Hepatocyte (in vitro differentiated cells): ENCODE results near the gene IL10. TPM values are rescaled to one million over a fixed set of nuclear protein-coding genes. Genes with fewer than 3 reads are reported as not detected.

Experiments used
- DNase-seq: peaks from one replicate; pipeline ENCODE4 v3.0.0-alpha.2; 2016; ENCODE audit warnings: low spot score
- H2AFZ ChIP-seq: fragments of 200-600 bp; sonication (generic); 2 replicates; pipeline ENCODE4 v1.6.0; 2016; ENCODE audit warnings: antibody characterized with exemption, mild to moderate bottlenecking
- H3K27ac ChIP-seq: fragments of 200-600 bp; sonication (generic); 2 replicates; pipeline ENCODE4 v1.5.1; 2016; ENCODE audit warnings: mild to moderate bottlenecking
- H3K27me3 ChIP-seq: fragments of 200-600 bp; sonication (generic); 2 replicates; pipeline ENCODE4 v1.6.1; 2016
- H3K36me3 ChIP-seq: fragments of 200-600 bp; sonication (generic); replicated peaks from 2 replicates; pipeline ENCODE4 v1.5.1; 2016; ENCODE audit warnings: low read depth; ENCODE audit not compliant: insufficient read depth
- H3K4me1 ChIP-seq: fragments of 200-600 bp; sonication (generic); 2 replicates; pipeline ENCODE4 v1.5.1; 2016; ENCODE audit warnings: mild to moderate bottlenecking, moderate library complexity; ENCODE audit not compliant: insufficient read depth
- H3K4me2 ChIP-seq: fragments of 200-600 bp; sonication (generic); 2 replicates; pipeline ENCODE4 v1.6.0; 2016
- H3K4me3 ChIP-seq: fragments of 200-600 bp; sonication (generic); 2 replicates; pipeline ENCODE4 v1.5.1; 2016; ENCODE audit warnings: mild to moderate bottlenecking
- H3K79me2 ChIP-seq: fragments of 200-600 bp; sonication (generic); 2 replicates; pipeline ENCODE4 v1.6.0; 2017; ENCODE audit warnings: mild to moderate bottlenecking
- H3K9me2 ChIP-seq: fragments of 200-600 bp; sonication (generic); replicated peaks from 2 replicates; pipeline ENCODE4 v1.6.0; 2017; ENCODE audit warnings: mild to moderate bottlenecking; ENCODE audit not compliant: insufficient read depth
- H3K9me3 ChIP-seq: fragments of 200-600 bp; sonication (generic); 2 replicates; pipeline ENCODE4 v1.5.1; 2016; ENCODE audit warnings: low read depth, mild to moderate bottlenecking
- H4K20me1 ChIP-seq: fragments of 200-600 bp; sonication (generic); 2 replicates; pipeline ENCODE4 v1.6.0; 2016; ENCODE audit warnings: mild to moderate bottlenecking; ENCODE audit not compliant: insufficient read depth, poor library complexity, severe bottlenecking
- EZH2 ChIP-seq: fragments of 200-600 bp; sonication (generic); IDR thresholded peaks from 2 replicates; pipeline ENCODE4 v1.6.1; 2016; ENCODE audit warnings: antibody characterized with exemption, mild to moderate bottlenecking, borderline replicate concordance
- EZH2phosphoT487 ChIP-seq: fragments of 200-600 bp; sonication (generic); IDR thresholded peaks from one replicate; pipeline ENCODE4 v1.6.1; 2018; ENCODE audit warnings: antibody characterized with exemption, mild to moderate bottlenecking, low read depth, moderate library complexity; ENCODE audit not compliant: unreplicated experiment, severe bottlenecking
- WGBS: methylation state at CpG from one replicate; pipeline ENCODE4 v1.1.6; 2016; ENCODE audit warnings: low lambda C conversion rate; ENCODE audit errors: missing lambda C conversion rate; 5-methylcytosine and 5-hydroxymethylcytosine counted together
- polyA plus RNA-seq: library from polyadenylated mRNA; unstranded; fragments of >200 nt; fragmentation: Nextera tagmentation; extraction: Ambion mirVana; gene quantifications from 2 replicates; pipeline ENCODE4 v1.2.1, GENCODE V29; 2016
- total RNA-seq: library from RNA; depleted of rRNA; stranded (reverse); fragments of >200 nt; gene quantifications from 2 replicates; pipeline ENCODE4 v1.2.3, GENCODE V29; 2014
- TF ChIP-seq, protein P1 (sequence below): fragments of 200-600 bp; sonication (generic); IDR thresholded peaks from 2 replicates; pipeline ENCODE4 v1.5.1; 2016; ENCODE audit warnings: antibody characterized with exemption, mild to moderate bottlenecking; ENCODE audit not compliant: poor library complexity

Gene IL10
- total and polyA plus RNA-seq, 2 experiments from 2014 or later, result 0.50 TPM; not detected in 1

DNA sequence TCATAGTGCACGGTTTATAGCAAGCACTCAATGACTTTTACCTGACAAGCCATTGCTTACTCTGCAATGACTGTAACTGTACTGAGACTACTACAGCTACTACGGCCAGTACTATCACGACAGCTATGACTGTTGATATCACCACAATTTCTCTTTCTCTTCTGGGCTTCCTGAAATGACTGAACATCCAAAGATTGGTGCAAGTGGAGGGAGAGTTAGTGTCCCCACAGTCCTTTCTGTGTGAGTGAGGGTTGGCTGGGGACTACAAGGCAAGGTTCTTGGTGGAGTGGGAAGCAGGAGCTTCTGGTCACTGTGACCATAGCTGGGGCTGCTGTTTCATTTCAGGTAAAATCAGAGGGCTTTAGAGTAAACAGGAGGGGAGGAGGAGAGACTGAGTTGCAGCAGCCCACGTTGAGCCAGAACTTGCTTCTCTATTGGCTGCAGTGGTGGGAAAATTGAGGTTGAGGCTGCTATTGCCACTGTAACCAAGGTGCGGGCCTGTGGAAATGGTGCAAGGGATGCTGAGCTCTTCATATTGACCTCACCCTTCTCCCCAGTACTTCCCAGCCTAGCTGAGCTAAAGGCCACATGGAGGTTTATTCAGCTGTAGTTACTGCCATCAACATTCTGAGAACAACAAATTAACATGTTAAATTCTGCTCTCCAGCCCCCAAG, 14.1 kb upstream of the IL10 start:
- Histone ChIP-seq H3K9me3 (no peaks in the 10 kb centered on the region), H3K27ac (no peak overlapping the region), H4K20me1 (no peaks in the 10 kb centered on the region), H3K4me3 (no peak overlapping the region), H2AFZ (no peak overlapping the region), H3K4me2 (no peak overlapping the region), H3K79me2 (no peaks in the 10 kb centered on the region), H3K4me1 (no peaks in the 10 kb centered on the region), H3K27me3 (no peaks in the 10 kb centered on the region), H3K36me3 (no peaks in the 10 kb centered on the region), H3K9me2 (no peaks in the 10 kb centered on the region)
- WGBS, result 87% methylated on average over 5 of the region's 5 CpGs
- no peak for DNase-seq
- TF ChIP-seq, protein P1, sequence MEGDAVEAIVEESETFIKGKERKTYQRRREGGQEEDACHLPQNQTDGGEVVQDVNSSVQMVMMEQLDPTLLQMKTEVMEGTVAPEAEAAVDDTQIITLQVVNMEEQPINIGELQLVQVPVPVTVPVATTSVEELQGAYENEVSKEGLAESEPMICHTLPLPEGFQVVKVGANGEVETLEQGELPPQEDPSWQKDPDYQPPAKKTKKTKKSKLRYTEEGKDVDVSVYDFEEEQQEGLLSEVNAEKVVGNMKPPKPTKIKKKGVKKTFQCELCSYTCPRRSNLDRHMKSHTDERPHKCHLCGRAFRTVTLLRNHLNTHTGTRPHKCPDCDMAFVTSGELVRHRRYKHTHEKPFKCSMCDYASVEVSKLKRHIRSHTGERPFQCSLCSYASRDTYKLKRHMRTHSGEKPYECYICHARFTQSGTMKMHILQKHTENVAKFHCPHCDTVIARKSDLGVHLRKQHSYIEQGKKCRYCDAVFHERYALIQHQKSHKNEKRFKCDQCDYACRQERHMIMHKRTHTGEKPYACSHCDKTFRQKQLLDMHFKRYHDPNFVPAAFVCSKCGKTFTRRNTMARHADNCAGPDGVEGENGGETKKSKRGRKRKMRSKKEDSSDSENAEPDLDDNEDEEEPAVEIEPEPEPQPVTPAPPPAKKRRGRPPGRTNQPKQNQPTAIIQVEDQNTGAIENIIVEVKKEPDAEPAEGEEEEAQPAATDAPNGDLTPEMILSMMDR, result no peak
- TF ChIP-seq EZH2 (no peak), EZH2phosphoT487 (no peak)

DNA sequence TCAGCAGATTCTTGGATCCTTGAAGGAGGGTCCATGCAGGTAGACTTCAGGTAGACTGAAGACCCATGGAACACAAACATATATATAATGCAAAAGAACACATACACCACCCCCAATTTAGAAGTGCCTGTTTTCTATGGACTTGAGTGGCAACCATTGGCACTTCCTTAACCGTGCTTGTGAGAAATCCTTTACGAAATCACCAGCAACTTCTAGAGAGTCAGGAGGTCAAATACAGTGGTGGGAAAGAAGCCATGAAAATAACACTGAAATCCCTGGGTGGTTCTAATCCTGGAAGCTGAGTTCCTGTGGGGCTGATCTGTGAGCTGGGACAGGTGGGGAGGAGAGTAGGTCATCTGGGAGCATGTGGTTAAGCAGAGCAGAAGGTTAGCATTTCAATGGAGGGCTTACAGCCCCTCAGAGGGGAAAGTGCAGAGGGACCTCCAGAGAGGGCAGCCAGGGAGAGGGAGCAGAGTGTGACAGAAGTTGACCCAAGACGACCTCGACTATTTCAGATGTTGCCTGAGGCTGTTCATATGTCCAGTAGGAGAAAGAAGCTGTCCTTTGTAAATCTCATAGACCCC, 13.0 kb upstream of the IL10 start:
- no peak overlapping the region for H3K27ac ChIP-seq

DNA sequence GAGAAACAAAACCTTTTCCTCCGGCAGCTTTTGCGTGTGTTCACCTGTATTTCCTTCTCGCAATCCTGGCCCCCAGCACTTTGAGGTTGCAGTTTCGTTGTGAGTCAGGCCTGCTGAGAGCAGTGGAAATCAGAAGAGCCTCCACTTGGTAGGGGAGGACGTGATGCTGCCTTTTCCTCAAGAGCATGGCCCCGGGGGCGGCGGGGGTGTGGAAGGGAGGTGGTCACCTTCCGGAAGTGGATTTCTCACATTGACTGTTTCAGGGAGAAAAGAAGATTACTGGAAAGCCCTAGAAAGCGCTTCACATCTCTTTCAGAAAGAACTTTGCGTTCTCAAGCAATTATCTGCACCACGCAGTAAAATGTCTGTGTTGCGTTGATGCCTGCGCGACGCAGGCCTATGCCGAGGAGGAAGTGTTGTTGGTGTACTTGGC, 12.2 kb upstream of the IL10 start:
- 88% methylated on average over 17 of the region's 17 CpGs for WGBS
- Histone ChIP-seq H3K4me1 (no peaks in the 10 kb centered on the region), H3K4me3 (no peak overlapping the region), H4K20me1 (no peaks in the 10 kb centered on the region), H2AFZ (no peak overlapping the region), H3K79me2 (no peaks in the 10 kb centered on the region), H3K27me3 (no peaks in the 10 kb centered on the region), H3K9me3 (no peaks in the 10 kb centered on the region), H3K36me3 (no peaks in the 10 kb centered on the region), H3K4me2 (no peak overlapping the region), H3K27ac (no peak overlapping the region), H3K9me2 (no peaks in the 10 kb centered on the region)
- no peak for TF ChIP-seq EZH2
- TF ChIP-seq, protein P1, result no peak
- no peak for TF ChIP-seq EZH2phosphoT487
- DNase-seq, result no peak

More for the DNA sequence above, 13.0 kb upstream of the IL10 start:
- no peaks in the 10 kb centered on the region for H3K36me3 ChIP-seq
- 81% methylated on average over 4 of the region's 4 CpGs for WGBS
- no peak overlapping the region for H3K4me3 ChIP-seq
- H3K4me2 ChIP-seq, result no peak overlapping the region
- no peaks in the 10 kb centered on the region for H3K9me2 ChIP-seq
- no peaks in the 10 kb centered on the region for H3K4me1 ChIP-seq
- H4K20me1 ChIP-seq, result no peaks in the 10 kb centered on the region
- no peak overlapping the region for H2AFZ ChIP-seq
- no peaks in the 10 kb centered on the region for H3K79me2 ChIP-seq
- no peak for DNase-seq
- no peaks in the 10 kb centered on the region for H3K9me3 ChIP-seq
- no peak for TF ChIP-seq EZH2
- TF ChIP-seq, protein P1, result no peak
- TF ChIP-seq EZH2phosphoT487, result no peak
- H3K27me3 ChIP-seq, result no peaks in the 10 kb centered on the region
